HFFc6 (cell line): Measurements from ENCODE around the gene TMEM183A. TPM values are rescaled to one million over a fixed set of nuclear protein-coding genes. Genes with fewer than 3 reads are reported as not detected.

Experiments
- DNase-seq: peaks from one replicate; pipeline ENCODE4 v3.0.0-alpha.2; 2018
- H3K27ac Mint-ChIP-seq: 2 replicates; pipeline ENCODE4 v1.8.0; 2020; ENCODE audit warnings: mild to moderate bottlenecking, mixed read lengths
- H3K27me3 Mint-ChIP-seq: 2 replicates; pipeline ENCODE4 v1.8.0; 2021; ENCODE audit warnings: mild to moderate bottlenecking, moderate library complexity, mixed read lengths; ENCODE audit not compliant: insufficient read depth
- H3K36me3 Mint-ChIP-seq: 2 replicates; pipeline ENCODE4 v1.8.0; 2021; ENCODE audit warnings: low read depth, mixed read lengths
- H3K4me1 Mint-ChIP-seq: 2 replicates; pipeline ENCODE4 v1.8.0; 2020; ENCODE audit warnings: low read depth, mixed read lengths
- H3K4me3 Mint-ChIP-seq: 2 replicates; pipeline ENCODE4 v1.8.0; 2020; ENCODE audit warnings: mild to moderate bottlenecking, moderate library complexity, mixed read lengths
- H3K9me3 Mint-ChIP-seq: 2 replicates; pipeline ENCODE4 v1.8.0; 2020; ENCODE audit warnings: mild to moderate bottlenecking, mixed read lengths
- total RNA-seq, 6 experiments: library from RNA; stranded (reverse); fragmentation: NEBNext Ultra II Directional; extraction: Animal tissue kit (Norgen Biotek cat#: 25700); gene quantifications; 2 replicates in 1 of 6; 3 replicates in 5 of 6; pipeline ENCODE4 v1.2.3, GENCODE V29; 2021
- TF ChIP-seq, protein P1 (sequence below): fragments of 200-600 bp; sonication (generic); IDR thresholded peaks from 2 replicates; pipeline ENCODE4 v1.5.0; 2021; ENCODE audit warnings: antibody characterized with exemption, mild to moderate bottlenecking

Gene TMEM183A
- total RNA-seq, 6 experiments from 2014 or later = 38.6 to 50.6 (median 45.1) TPM

DNA sequence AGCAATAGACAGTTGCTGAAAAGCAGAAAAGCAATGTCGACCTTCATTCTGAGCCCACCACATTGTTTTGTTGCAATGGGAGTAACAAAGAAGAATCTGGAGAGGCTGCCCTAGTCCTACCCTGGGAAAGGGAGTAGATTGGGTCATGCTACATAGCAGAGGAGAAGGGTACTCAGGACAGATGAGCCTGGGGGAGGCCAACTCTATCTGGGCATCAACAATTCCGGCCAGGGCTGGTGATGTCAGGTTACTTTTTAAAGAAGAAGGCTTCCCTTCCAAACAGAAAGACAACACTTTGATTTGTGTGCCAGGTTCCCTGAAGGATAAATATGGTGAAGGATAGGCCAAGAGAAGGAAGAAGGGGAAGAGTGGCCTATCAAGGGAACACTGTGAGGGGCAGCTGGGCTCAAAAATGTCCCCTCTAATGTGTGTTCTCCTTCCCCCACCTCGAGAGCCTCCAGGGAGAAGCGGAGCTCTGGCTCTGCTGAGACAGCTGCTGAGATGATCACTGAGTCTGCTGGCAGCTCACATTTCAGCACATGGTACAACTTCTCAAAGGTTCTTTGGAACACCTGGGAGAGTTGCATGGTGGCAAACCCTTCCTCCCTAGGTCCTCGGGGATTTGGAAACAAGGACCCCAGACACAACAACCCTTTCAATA lies 45.8 kb upstream of the TMEM183A start:
- H3K4me3 Mint-ChIP-seq = no peak overlapping the region
- TF ChIP-seq, protein P1, sequence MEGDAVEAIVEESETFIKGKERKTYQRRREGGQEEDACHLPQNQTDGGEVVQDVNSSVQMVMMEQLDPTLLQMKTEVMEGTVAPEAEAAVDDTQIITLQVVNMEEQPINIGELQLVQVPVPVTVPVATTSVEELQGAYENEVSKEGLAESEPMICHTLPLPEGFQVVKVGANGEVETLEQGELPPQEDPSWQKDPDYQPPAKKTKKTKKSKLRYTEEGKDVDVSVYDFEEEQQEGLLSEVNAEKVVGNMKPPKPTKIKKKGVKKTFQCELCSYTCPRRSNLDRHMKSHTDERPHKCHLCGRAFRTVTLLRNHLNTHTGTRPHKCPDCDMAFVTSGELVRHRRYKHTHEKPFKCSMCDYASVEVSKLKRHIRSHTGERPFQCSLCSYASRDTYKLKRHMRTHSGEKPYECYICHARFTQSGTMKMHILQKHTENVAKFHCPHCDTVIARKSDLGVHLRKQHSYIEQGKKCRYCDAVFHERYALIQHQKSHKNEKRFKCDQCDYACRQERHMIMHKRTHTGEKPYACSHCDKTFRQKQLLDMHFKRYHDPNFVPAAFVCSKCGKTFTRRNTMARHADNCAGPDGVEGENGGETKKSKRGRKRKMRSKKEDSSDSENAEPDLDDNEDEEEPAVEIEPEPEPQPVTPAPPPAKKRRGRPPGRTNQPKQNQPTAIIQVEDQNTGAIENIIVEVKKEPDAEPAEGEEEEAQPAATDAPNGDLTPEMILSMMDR = no peak
- H3K36me3 Mint-ChIP-seq = peaks cover 12% of the 10 kb centered on the region; the same call in 1 of the 2 replicates
- H3K4me1 Mint-ChIP-seq = peaks cover 54% of the 10 kb centered on the region
- peaks cover 7% of the 10 kb centered on the region for H3K27me3 Mint-ChIP-seq
- no peaks in the 10 kb centered on the region for H3K9me3 Mint-ChIP-seq
- DNase-seq = no peak
- no peak overlapping the region for H3K27ac Mint-ChIP-seq

DNA sequence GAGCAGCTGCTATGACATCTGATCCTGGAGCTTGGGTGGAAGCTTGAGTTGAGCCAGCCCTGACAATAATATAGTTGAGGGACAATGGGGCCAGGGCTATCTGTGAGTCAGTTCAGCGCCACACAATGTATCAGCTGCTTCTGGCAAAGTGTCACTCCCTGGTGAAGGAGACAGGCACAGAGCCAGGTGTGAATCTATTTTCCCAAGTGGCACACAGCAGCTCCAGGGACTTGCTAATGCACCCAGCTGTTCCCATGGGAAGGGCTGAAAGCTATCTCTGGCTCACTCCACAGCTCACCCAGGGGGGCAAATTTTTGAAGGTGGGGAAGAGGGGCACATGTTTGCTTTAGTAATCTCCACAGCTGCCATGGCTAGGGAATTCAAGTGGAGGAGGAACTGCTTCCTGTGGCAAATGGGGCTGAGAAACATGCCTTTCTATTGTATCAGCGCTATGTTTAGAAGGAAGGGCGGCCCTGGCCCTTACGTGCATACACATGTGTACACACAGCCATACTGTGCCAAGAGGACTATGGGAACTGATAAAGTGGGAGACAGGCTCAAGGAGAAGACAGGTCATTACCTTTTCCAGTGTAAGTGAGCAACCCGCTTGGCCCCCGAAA lies 42.3 kb upstream of the TMEM183A start:
- H3K36me3 Mint-ChIP-seq = peaks cover 10% of the 10 kb centered on the region; the same call in 1 of the 2 replicates

DNA sequence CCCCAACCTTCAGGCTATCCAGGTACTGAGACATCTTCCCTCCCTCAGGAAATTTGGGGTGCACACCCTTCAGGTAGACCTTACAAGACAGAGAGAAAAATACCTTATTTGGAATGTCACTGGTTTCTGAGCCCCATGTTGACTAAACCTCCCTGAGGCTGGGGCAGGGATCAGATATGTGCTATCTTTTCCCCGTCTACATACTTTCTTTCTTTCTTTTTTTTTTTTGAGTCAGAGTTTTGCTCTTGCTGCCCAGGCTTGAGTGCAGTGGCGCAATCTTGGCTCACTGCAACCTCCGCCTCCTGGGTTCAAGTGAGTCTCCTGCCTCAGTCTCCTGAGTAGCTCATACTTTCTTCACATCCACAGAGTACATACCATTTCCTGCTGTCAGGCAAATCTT lies 41.8 kb upstream of the TMEM183A start:
- DNase-seq = no peak
- peaks cover 10% of the 10 kb centered on the region; the same call in 1 of the 2 replicates for H3K36me3 Mint-ChIP-seq
- H3K4me1 Mint-ChIP-seq = peaks cover 39% of the 10 kb centered on the region
- H3K9me3 Mint-ChIP-seq = no peaks in the 10 kb centered on the region
- H3K27me3 Mint-ChIP-seq = peaks cover 5% of the 10 kb centered on the region
- H3K4me3 Mint-ChIP-seq = peak overlapping the region; percentile 85
- peak overlapping the region; percentile 72 for H3K27ac Mint-ChIP-seq
- TF ChIP-seq, protein P1 = no peak

More for the DNA sequence above, 42.3 kb upstream of the TMEM183A start:
- Mint-ChIP-seq H3K4me1 (peaks cover 44% of the 10 kb centered on the region), H3K27ac (peak overlapping the region; percentile 72), H3K9me3 (no peaks in the 10 kb centered on the region), H3K4me3 (peak overlapping the region; percentile 85; the same call in 1 of the 2 replicates), H3K27me3 (peaks cover 7% of the 10 kb centered on the region)
- TF ChIP-seq, protein P1 = no peak
- no peak for DNase-seq

DNA sequence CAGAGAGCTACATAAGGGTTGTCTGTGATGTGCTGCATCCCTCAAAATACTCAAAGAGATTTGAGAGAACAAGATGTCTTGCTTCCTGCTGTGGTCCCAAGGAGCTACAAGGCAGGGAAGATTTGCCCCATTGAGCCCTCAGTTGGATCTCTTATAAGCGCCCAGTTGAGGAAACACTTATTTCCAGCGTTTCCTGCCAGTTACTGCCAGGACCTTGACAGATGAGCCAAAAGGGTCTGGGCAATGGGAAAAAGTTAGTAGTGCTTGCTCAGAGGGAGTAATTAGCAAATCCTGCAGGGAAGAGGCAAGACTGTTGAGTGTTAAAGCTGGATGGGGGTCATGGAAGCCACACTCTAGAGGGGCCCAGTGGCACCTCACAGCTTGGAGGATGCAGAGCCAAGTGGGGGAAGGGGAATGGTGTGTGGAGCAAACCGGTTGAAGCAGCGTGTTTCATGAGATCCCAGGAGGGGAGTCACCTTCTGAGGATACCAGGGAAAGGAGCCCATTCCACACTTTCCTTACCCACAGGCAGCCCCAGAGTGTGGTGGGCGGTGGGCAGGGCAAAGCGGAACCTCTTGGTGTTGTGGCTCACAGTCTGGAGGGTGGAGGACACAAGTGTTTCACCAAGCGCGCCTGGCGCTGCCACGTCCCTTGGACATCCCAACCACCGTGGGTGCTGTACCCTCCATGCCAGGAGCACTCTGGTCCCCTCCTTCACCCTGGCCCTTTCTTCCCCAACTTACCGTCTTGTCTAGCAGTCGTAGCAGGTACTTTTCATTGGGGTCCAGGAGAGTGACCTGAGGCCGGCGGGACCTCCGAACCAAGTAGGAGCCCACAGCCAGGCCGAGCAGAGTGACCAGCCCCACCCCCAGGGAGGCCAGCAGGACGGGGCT lies 40.9 kb upstream of the TMEM183A start:
- TF ChIP-seq, protein P1 = no peak
- DNase-seq = no peak
- Mint-ChIP-seq H3K36me3 (peaks cover 10% of the 10 kb centered on the region; the same call in 1 of the 2 replicates), H3K4me3 (peak overlapping the region; percentile 85), H3K4me1 (peaks cover 39% of the 10 kb centered on the region), H3K27ac (peak overlapping the region; percentile 68), H3K27me3 (peaks cover 6% of the 10 kb centered on the region), H3K9me3 (no peaks in the 10 kb centered on the region)

DNA sequence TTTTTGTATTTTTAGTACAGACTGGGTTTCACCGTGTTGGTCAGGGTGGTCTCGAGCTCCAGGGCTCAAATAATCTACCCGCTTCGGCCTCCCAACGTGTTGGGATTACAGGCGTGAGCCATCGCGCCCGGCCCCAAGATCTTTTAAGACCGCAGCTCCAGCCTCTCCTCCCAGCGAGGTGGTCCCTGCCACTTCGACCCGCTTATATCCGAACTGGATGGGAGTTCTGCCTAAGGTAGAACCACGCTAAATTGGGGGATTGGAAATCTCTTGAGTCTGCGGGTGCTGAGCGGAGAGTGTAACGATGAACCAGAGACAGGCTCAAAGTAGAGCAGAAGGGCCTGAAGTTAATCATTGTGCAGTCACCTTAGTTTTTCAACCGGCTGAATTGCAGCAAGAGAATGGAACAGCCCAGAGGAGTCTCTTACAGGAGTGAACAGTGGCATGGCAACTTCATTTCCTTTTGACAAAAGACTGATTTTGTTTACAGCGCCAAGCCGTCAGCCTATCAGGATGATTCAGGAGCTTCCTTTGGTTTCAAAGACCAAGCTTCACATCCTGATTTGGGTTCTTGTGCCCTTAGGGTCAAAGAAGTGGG lies 39.4 kb upstream of the TMEM183A start:
- peaks cover 15% of the 10 kb centered on the region for H3K27me3 Mint-ChIP-seq
- TF ChIP-seq, protein P1 = no peak
- H3K27ac Mint-ChIP-seq = peak overlapping the region; percentile 42
- H3K4me3 Mint-ChIP-seq = peak overlapping the region; percentile 92
- no peak for DNase-seq
- no peaks in the 10 kb centered on the region for H3K9me3 Mint-ChIP-seq
- peaks cover 8% of the 10 kb centered on the region; the same call in 1 of the 2 replicates for H3K36me3 Mint-ChIP-seq
- peaks cover 39% of the 10 kb centered on the region for H3K4me1 Mint-ChIP-seq
